Karpas-422 (cell line): ENCODE measurements around the gene CAMK4. TPM values are rescaled to one million over a fixed set of nuclear protein-coding genes. Genes with fewer than 3 reads are reported as not detected.

Experiments
- DNase-seq: peaks from one replicate; pipeline ENCODE4 v3.0.0-alpha.2; 2015
- H2AFZ ChIP-seq: fragments of 200-600 bp; sonication (generic); 2 replicates; pipeline ENCODE4 v1.6.1; 2014; ENCODE audit warnings: antibody characterized with exemption, low read length, mixed read lengths
- H3K27ac ChIP-seq: fragments of 200-600 bp; sonication (generic); 2 replicates; pipeline ENCODE4 v1.5.1; 2014; ENCODE audit warnings: mild to moderate bottlenecking, low read length, moderate library complexity
- H3K27me3 ChIP-seq: fragments of 200-600 bp; sonication (generic); 2 replicates; pipeline ENCODE4 v1.6.1; 2014; ENCODE audit warnings: low read length, mixed read lengths
- H3K36me3 ChIP-seq: fragments of 200-600 bp; sonication (generic); 2 replicates; pipeline ENCODE4 v1.6.1; 2014; ENCODE audit warnings: low read length, mixed read lengths; ENCODE audit not compliant: insufficient read depth
- H3K4me1 ChIP-seq: fragments of 200-600 bp; sonication (generic); 2 replicates; pipeline ENCODE4 v1.6.1; 2014; ENCODE audit warnings: mild to moderate bottlenecking, low read length, mixed read lengths
- H3K4me2 ChIP-seq: fragments of 200-600 bp; sonication (generic); 2 replicates; pipeline ENCODE4 v1.6.1; 2014; ENCODE audit warnings: low read length, low read depth, mild to moderate bottlenecking; ENCODE audit not compliant: poor library complexity, severe bottlenecking
- H3K4me3 ChIP-seq: fragments of 200-600 bp; sonication (generic); 2 replicates; pipeline ENCODE4 v1.5.1; 2014; ENCODE audit warnings: mild to moderate bottlenecking, antibody characterized with exemption, low read length, mixed read lengths
- H3K79me2 ChIP-seq: fragments of 200-600 bp; sonication (generic); 2 replicates; pipeline ENCODE4 v1.6.1; 2014; ENCODE audit warnings: mild to moderate bottlenecking, low read length, mixed read lengths
- H3K9ac ChIP-seq: fragments of 200-600 bp; sonication (generic); 2 replicates; pipeline ENCODE4 v1.6.0; 2014; ENCODE audit warnings: low read length
- H3K9me2 ChIP-seq: fragments of 200-600 bp; sonication (generic), shearing (Covaris generic); replicated peaks from 2 replicates; pipeline ENCODE4 v1.6.0; 2014; ENCODE audit warnings: mild to moderate bottlenecking, low read length, moderate library complexity; ENCODE audit not compliant: insufficient read depth
- H3K9me3 ChIP-seq: fragments of 300-700, 200-600 bp; sonication (generic); 2 replicates; pipeline ENCODE4 v1.6.1; 2014; ENCODE audit warnings: low read length, mixed read lengths
- H4K20me1 ChIP-seq: fragments of 200-600 bp; sonication (generic); 2 replicates; pipeline ENCODE4 v1.6.1; 2014; ENCODE audit warnings: mild to moderate bottlenecking, antibody characterized with exemption, low read length, low read depth; ENCODE audit not compliant: insufficient read depth
- total RNA-seq: library from RNA; depleted of rRNA; stranded (reverse); fragments of >200 nt; shearing (Covaris generic); gene quantifications from 2 replicates; pipeline ENCODE4 v1.2.3, GENCODE V29; 2014; ENCODE audit warnings: low replicate concordance; rRNA removed

CAMK4 gene
- total RNA-seq, result 0.04 and 1.6 TPM in 2 replicates

DNA sequence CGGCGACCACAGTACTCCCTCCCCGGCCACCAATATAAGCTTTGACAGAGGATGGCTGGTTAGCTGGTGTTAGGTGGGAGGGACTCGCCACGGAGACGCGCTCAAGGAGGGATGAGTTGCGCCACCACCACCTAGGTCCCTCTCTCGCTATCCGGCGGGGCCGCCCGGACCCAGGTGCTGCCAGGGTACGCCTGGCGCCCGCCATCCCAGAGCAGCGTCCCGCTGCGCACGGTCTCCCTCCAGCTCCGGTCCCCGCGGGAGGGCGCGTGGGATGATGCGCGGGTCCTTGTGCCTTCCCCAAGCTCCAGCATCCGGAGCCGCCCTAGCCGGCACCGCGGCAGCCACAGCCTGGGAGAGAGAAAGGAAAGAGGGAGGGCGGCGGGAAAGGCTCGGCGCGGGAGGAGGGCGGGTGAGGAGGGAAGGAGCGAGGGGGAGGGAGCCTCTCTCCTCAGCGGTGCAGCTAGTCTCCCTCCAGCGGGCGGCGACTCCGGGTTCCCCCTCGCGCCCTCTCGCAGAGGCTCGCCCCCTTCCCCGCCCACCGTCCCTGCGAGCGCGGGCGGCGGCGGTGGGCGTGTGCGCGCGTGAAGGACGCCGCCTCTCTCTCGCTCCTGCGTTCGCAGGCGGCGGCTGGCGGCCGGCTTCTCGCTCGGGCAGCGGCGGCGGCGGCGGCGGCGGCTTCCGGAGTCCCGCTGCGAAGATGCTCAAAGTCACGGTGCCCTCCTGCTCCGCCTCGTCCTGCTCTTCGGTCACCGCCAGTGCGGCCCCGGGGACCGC, at the start of gene CAMK4:
TSS of gene CAMK4 (plus strand) at position 598 of the 774 bp plus-strand sequence. CDS start at position 698, 100 bp downstream.
- H3K27me3 ChIP-seq, result no peaks in the 10 kb centered on the region; the same call in 1 of the 2 replicates
- H4K20me1 ChIP-seq, result no peaks in the 10 kb centered on the region
- peak within 1 kb of the TSS; percentile 69 for H3K4me3 ChIP-seq
- DNase-seq, result peak; percentile 76
- H3K9me2 ChIP-seq, result no peaks in the 10 kb centered on the region
- no peaks in the 10 kb centered on the region for H3K9me3 ChIP-seq
- no peak within 1 kb of the TSS for H3K27ac ChIP-seq
- peaks cover 14% of the 10 kb centered on the region for H3K4me1 ChIP-seq
- peak within 1 kb of the TSS; percentile 85 for H3K4me2 ChIP-seq
- peak within 1 kb of the TSS; percentile 81 for H2AFZ ChIP-seq
- H3K9ac ChIP-seq, result peak within 1 kb of the TSS; percentile 49
- no peaks in the 10 kb centered on the region for H3K36me3 ChIP-seq
- no peaks in the 10 kb centered on the region for H3K79me2 ChIP-seq

DNA sequence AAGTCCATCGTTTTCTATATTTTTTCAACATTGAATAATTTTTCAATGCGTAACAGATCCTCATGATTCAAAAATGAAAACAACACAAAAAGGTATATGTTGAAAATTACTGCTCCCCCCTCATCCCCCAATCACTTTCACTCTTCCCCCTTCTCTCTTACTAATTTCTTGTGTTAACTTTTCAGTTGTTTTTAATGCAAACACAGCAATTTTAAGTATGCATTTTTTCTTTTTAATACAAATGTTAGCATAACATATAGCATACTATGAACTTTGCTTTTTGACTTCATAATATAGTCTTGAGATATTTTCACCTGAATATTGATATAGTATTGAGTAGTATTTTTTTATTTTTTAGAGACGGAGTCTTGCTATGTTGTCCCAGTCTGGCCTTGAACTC, 41.1 kb upstream of the CAMK4 start:
- no peak overlapping the region for H2AFZ ChIP-seq
- no peaks in the 10 kb centered on the region for H3K27me3 ChIP-seq
- H4K20me1 ChIP-seq, result no peaks in the 10 kb centered on the region
- H3K9me2 ChIP-seq, result no peaks in the 10 kb centered on the region
- no peaks in the 10 kb centered on the region for H3K36me3 ChIP-seq
- no peaks in the 10 kb centered on the region for H3K79me2 ChIP-seq
- H3K27ac ChIP-seq, result no peak overlapping the region
- no peaks in the 10 kb centered on the region for H3K4me1 ChIP-seq
- H3K4me2 ChIP-seq, result no peak overlapping the region
- no peak for DNase-seq
- no peak overlapping the region for H3K4me3 ChIP-seq
- H3K9me3 ChIP-seq, result no peaks in the 10 kb centered on the region
- no peak overlapping the region for H3K9ac ChIP-seq

DNA sequence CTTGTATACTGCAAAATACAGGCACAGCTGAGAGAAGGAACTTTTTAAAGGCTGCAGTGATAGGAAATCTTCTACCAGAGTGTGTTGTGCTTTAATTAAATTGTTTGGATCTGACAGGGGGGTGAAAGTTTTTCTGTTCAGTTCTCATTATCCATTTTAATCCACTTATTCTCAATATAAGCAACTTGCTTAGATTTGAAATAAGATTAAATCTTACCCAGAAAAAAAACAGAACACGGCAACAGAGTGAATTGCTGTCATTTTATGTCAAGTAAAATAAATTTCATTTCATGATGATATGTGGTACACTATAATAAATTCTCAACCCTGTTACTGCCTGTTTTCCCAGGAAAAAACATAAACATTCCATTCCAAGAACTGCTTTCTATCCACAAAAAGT, 37.1 kb upstream of the CAMK4 start:
- H4K20me1 ChIP-seq, result no peaks in the 10 kb centered on the region

DNA sequence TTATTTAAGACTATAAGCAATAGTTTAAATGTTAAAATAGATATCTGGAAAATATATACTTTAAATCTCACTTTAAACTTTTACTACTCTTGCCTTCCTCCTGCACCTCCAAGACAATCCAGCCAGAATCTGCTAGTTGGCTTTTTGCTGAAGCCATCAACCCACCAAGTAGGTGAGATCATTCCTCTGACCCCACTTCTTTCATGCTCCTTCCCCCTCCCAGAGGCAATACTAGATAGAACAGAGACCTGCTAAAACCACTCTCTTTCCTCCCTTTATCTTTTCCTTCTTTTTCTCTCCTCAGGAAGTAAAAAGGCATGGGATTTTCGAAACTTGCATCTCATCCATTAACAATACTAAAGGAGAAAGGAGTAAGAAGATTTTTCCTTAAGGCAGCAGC, 30.1 kb upstream of the CAMK4 start:
- H3K79me2 ChIP-seq, result no peaks in the 10 kb centered on the region
- no peak overlapping the region for H3K4me2 ChIP-seq
- H3K4me3 ChIP-seq, result no peak overlapping the region
- no peaks in the 10 kb centered on the region for H3K27me3 ChIP-seq
- H3K9me3 ChIP-seq, result no peaks in the 10 kb centered on the region
- H3K36me3 ChIP-seq, result no peaks in the 10 kb centered on the region
- H4K20me1 ChIP-seq, result no peaks in the 10 kb centered on the region
- H2AFZ ChIP-seq, result no peak overlapping the region
- no peaks in the 10 kb centered on the region for H3K9me2 ChIP-seq
- H3K4me1 ChIP-seq, result no peaks in the 10 kb centered on the region
- no peak overlapping the region for H3K27ac ChIP-seq
- no peak overlapping the region for H3K9ac ChIP-seq
- DNase-seq, result no peak

More for the DNA sequence above, 37.1 kb upstream of the CAMK4 start:
- no peaks in the 10 kb centered on the region for H3K36me3 ChIP-seq
- no peak overlapping the region for H2AFZ ChIP-seq
- no peaks in the 10 kb centered on the region for H3K4me1 ChIP-seq
- H3K27ac ChIP-seq, result no peak overlapping the region
- H3K9ac ChIP-seq, result no peak overlapping the region
- no peaks in the 10 kb centered on the region for H3K9me3 ChIP-seq
- H3K4me2 ChIP-seq, result no peak overlapping the region
- no peaks in the 10 kb centered on the region for H3K27me3 ChIP-seq
- H3K9me2 ChIP-seq, result no peaks in the 10 kb centered on the region
- H3K4me3 ChIP-seq, result no peak overlapping the region
- DNase-seq, result no peak
- H3K79me2 ChIP-seq, result no peaks in the 10 kb centered on the region

GRCh38 chr5:111194925-111195324, 29.3 kb upstream of the CAMK4 start:
- Histone ChIP-seq H3K4me2 (no peak overlapping the region), H2AFZ (no peak overlapping the region), H3K79me2 (no peaks in the 10 kb centered on the region), H3K27me3 (no peaks in the 10 kb centered on the region), H3K4me1 (no peaks in the 10 kb centered on the region), H3K27ac (no peak overlapping the region), H3K9me3 (no peaks in the 10 kb centered on the region), H3K9ac (no peak overlapping the region), H3K9me2 (no peaks in the 10 kb centered on the region), H3K36me3 (no peaks in the 10 kb centered on the region), H4K20me1 (no peaks in the 10 kb centered on the region), H3K4me3 (no peak overlapping the region)
- DNase-seq, result no peak

GRCh38 chr5:111197523-111197922, 26.7 kb upstream of the CAMK4 start:
- Histone ChIP-seq H4K20me1 (no peaks in the 10 kb centered on the region), H2AFZ (no peak overlapping the region), H3K9ac (no peak overlapping the region), H3K27ac (no peak overlapping the region), H3K4me1 (no peaks in the 10 kb centered on the region), H3K4me2 (no peak overlapping the region), H3K4me3 (no peak overlapping the region), H3K27me3 (no peaks in the 10 kb centered on the region), H3K9me3 (no peaks in the 10 kb centered on the region), H3K79me2 (no peaks in the 10 kb centered on the region), H3K9me2 (no peaks in the 10 kb centered on the region), H3K36me3 (no peaks in the 10 kb centered on the region)
- DNase-seq, result no peak

DNA sequence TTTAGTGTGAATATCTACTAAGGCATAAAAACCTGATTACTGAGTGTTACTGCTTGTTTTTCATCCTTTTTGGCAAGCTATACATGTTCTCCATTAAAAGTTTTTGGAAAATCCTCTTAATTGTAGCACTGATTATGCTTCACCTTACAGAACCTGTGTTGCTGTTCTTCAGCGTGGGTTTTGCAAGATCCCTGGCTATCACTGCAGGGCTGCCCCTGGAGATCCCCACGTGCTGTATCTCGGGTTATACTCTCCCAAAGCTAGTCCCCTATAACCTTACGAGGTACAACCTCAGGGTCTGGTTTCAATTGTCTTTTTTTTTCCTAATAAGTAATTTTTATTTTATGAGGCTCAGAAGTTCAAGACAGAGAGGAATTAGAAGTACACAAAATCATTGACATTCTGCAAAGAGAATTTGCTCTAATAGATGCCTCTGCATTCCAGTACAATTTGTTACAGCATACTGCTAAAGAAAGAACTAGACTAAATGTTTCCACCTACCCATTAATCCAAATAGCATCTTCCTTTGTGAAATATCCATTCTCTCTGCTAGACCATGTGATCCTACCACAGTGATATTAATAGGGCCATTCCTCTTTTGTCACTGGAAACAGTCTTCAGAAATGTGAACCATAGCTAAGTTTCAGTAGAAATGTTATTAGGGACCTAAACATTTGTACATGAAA, 25.8 kb upstream of the CAMK4 start:
- no peaks in the 10 kb centered on the region for H3K4me1 ChIP-seq
- H2AFZ ChIP-seq, result no peak overlapping the region
- H3K36me3 ChIP-seq, result no peaks in the 10 kb centered on the region
- H3K9ac ChIP-seq, result no peak overlapping the region
- no peaks in the 10 kb centered on the region for H3K9me3 ChIP-seq
- no peak for DNase-seq
- no peak overlapping the region for H3K4me2 ChIP-seq
- no peaks in the 10 kb centered on the region for H4K20me1 ChIP-seq
- no peak overlapping the region for H3K27ac ChIP-seq
- no peaks in the 10 kb centered on the region for H3K9me2 ChIP-seq
- no peak overlapping the region for H3K4me3 ChIP-seq
- H3K27me3 ChIP-seq, result no peaks in the 10 kb centered on the region
- no peaks in the 10 kb centered on the region for H3K79me2 ChIP-seq

DNA sequence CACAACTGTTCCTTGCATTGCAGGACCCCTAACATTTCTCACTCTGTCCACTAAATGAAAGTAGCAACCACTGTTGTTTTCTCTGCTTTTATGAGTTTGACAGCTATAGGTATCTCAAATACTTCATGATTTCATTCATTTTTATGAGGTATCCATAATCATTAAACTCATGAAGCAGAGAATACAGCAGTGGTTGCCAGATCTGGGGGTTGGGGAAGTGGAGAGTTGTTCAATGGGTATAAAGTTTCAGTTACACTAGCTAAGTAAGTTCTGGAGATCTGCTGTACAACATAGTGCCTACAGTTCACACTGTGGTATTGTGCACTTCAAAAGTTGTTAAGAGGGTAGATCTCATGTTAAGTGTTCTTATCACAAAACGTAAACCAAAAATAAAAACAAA, 23.4 kb upstream of the CAMK4 start:
- H3K9me2 ChIP-seq, result no peaks in the 10 kb centered on the region
- DNase-seq, result no peak
- no peak overlapping the region for H3K9ac ChIP-seq
- no peaks in the 10 kb centered on the region for H4K20me1 ChIP-seq
- no peaks in the 10 kb centered on the region for H3K9me3 ChIP-seq
- no peak overlapping the region for H3K27ac ChIP-seq
- H3K79me2 ChIP-seq, result no peaks in the 10 kb centered on the region
- no peaks in the 10 kb centered on the region for H3K27me3 ChIP-seq
- no peak overlapping the region for H2AFZ ChIP-seq
- H3K36me3 ChIP-seq, result no peaks in the 10 kb centered on the region
- H3K4me1 ChIP-seq, result no peaks in the 10 kb centered on the region
- no peak overlapping the region for H3K4me3 ChIP-seq
- no peak overlapping the region for H3K4me2 ChIP-seq
